Astrocyte (in vitro differentiated cells and primary cell): ENCODE data around the gene KPNA3. TPM values are rescaled to one million over a fixed set of nuclear protein-coding genes. Genes with fewer than 3 reads are reported as not detected.

Source experiments
- DNase-seq: peaks from one replicate; pipeline ENCODE4 v3.0.0-alpha.2; 2010; ENCODE audit warnings: low read depth
- FAIRE-seq: peaks from 2 replicates; lab custom pipeline; 2011; peaks lifted over from hg19 to GRCh38; lab: Jason Lieb, UNC
- H2AFZ ChIP-seq: 2 replicates; pipeline ENCODE4 v1.6.0; 2012; ENCODE audit warnings: low read depth, low read length, inconsistent platforms
- H3K27ac ChIP-seq: 2 replicates; pipeline ENCODE4 v1.5.1; 2011; ENCODE audit warnings: low read depth, low read length, inconsistent platforms
- H3K27me3 ChIP-seq: 2 replicates; pipeline ENCODE4 v1.6.0; 2011; ENCODE audit warnings: low read length, inconsistent platforms; ENCODE audit not compliant: insufficient read depth
- H3K36me3 ChIP-seq: 2 replicates; pipeline ENCODE4 v1.5.1; 2011; ENCODE audit warnings: low read length, inconsistent platforms; ENCODE audit not compliant: insufficient read depth
- H3K4me1 ChIP-seq: 2 replicates; pipeline ENCODE4 v1.5.1; 2011; ENCODE audit warnings: low read length, inconsistent platforms; ENCODE audit not compliant: insufficient read depth
- H3K4me2 ChIP-seq: 2 replicates; pipeline ENCODE4 v1.6.0; 2012; ENCODE audit warnings: low read length, inconsistent platforms
- H3K4me3 ChIP-seq: 2 replicates; pipeline ENCODE4 v1.5.1; 2011; ENCODE audit warnings: low read depth, mild to moderate bottlenecking, low read length, inconsistent platforms; ENCODE audit not compliant: insufficient read depth
- H3K79me2 ChIP-seq: 2 replicates; pipeline ENCODE4 v1.6.0; 2012; ENCODE audit warnings: mild to moderate bottlenecking, low read length, inconsistent platforms; ENCODE audit not compliant: insufficient read depth
- H3K9ac ChIP-seq: 2 replicates; pipeline ENCODE4 v1.6.0; 2012; ENCODE audit warnings: mild to moderate bottlenecking, low read length, inconsistent platforms
- H3K9me3 ChIP-seq: 2 replicates; pipeline ENCODE4 v1.5.1; 2012; ENCODE audit warnings: low read depth, mild to moderate bottlenecking, low read length, inconsistent platforms; ENCODE audit not compliant: insufficient read depth
- H4K20me1 ChIP-seq: 2 replicates; pipeline ENCODE4 v1.6.0; 2012; ENCODE audit warnings: low read length, inconsistent platforms; ENCODE audit not compliant: insufficient read depth
- H3K27ac Mint-ChIP-seq: one replicate; pipeline ENCODE4 v1.8.0; 2021; ENCODE audit warnings: mild to moderate bottlenecking, mixed read lengths; ENCODE audit not compliant: unreplicated experiment
- H3K27me3 Mint-ChIP-seq: one replicate; pipeline ENCODE4 v1.8.0; 2021; ENCODE audit warnings: low read depth, mixed read lengths; ENCODE audit not compliant: unreplicated experiment
- H3K36me3 Mint-ChIP-seq: one replicate; pipeline ENCODE4 v1.8.0; 2021; ENCODE audit warnings: low read depth, mixed read lengths; ENCODE audit not compliant: unreplicated experiment
- H3K4me1 Mint-ChIP-seq: one replicate; pipeline ENCODE4 v1.8.0; 2021; ENCODE audit warnings: low read depth, mixed read lengths; ENCODE audit not compliant: unreplicated experiment
- H3K4me3 Mint-ChIP-seq: one replicate; pipeline ENCODE4 v1.8.0; 2021; ENCODE audit warnings: mild to moderate bottlenecking, moderate library complexity, mixed read lengths; ENCODE audit not compliant: unreplicated experiment
- H3K9me3 Mint-ChIP-seq: one replicate; pipeline ENCODE4 v1.8.0; 2021; ENCODE audit warnings: mild to moderate bottlenecking, mixed read lengths; ENCODE audit not compliant: unreplicated experiment
- EZH2 ChIP-seq: IDR thresholded peaks from 2 replicates; pipeline ENCODE4 v1.6.1; 2012; ENCODE audit warnings: mild to moderate bottlenecking, low read length, inconsistent platforms; ENCODE audit not compliant: insufficient read depth
- total RNA-seq: library from RNA; stranded (reverse); gene quantifications from 2 replicates; pipeline ENCODE4 v1.2.1, GENCODE V29; 2021
- TF ChIP-seq, protein P1 (sequence below): IDR thresholded peaks from 2 replicates; pipeline ENCODE4 v1.5.1; 2011; ENCODE audit warnings: low read depth, mild to moderate bottlenecking, inconsistent platforms, low read length, moderate library complexity; ENCODE audit not compliant: insufficient read depth

The KPNA3 gene
- total RNA-seq, 1 donor from 2014 or later, result 62.0 TPM

DNA sequence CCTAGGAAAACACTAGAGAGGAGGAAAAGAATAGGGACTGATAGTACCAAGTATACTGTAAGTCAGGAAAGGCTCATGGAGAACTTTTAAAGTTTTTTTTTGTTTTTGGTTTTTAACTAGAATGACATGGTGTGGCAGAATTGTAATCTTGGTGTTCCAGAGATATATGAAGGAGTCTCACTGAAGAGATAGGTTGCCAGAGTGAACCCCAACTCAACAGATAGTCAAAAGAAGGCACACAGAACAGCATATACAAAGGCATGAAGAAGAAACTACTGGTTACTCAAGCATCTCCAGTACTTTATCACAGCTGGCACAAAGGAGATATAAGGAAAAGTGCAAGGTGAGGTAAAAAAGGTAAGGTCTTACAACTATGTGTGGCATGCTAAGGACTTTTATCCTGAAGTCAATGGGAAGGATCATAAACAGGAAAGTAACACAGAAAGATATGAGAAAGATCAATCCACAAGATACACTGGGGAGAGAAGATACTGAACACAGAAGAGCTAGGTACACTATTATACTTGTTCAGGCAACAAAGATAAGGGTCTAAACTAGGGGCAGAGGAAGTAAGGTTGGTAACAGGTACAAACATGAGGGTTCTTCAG, 6.0 kb downstream of the KPNA3 start:
- Histone ChIP-seq H3K4me1 (peaks cover 13% of the 10 kb centered on the region), H3K79me2 (peaks cover 98% of the 10 kb centered on the region), H3K4me3 (no peak overlapping the region), H3K9me3 (no peaks in the 10 kb centered on the region), H3K36me3 (no peaks in the 10 kb centered on the region), H2AFZ (no peak overlapping the region), H3K9ac (no peak overlapping the region), H4K20me1 (peaks cover 95% of the 10 kb centered on the region), H3K27me3 (no peaks in the 10 kb centered on the region), H3K27ac (no peak overlapping the region), H3K4me2 (no peak overlapping the region)
- no peak overlapping the region for H3K27ac Mint-ChIP-seq
- H3K9me3 Mint-ChIP-seq, result no peaks in the 10 kb centered on the region
- H3K36me3 Mint-ChIP-seq, result peaks cover 5% of the 10 kb centered on the region
- DNase-seq (no peak), FAIRE-seq (no peak)
- no peaks in the 10 kb centered on the region for H3K27me3 Mint-ChIP-seq
- TF ChIP-seq, protein P1, sequence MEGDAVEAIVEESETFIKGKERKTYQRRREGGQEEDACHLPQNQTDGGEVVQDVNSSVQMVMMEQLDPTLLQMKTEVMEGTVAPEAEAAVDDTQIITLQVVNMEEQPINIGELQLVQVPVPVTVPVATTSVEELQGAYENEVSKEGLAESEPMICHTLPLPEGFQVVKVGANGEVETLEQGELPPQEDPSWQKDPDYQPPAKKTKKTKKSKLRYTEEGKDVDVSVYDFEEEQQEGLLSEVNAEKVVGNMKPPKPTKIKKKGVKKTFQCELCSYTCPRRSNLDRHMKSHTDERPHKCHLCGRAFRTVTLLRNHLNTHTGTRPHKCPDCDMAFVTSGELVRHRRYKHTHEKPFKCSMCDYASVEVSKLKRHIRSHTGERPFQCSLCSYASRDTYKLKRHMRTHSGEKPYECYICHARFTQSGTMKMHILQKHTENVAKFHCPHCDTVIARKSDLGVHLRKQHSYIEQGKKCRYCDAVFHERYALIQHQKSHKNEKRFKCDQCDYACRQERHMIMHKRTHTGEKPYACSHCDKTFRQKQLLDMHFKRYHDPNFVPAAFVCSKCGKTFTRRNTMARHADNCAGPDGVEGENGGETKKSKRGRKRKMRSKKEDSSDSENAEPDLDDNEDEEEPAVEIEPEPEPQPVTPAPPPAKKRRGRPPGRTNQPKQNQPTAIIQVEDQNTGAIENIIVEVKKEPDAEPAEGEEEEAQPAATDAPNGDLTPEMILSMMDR, result no peak
- TF ChIP-seq EZH2, result no peak
- H3K4me1 Mint-ChIP-seq, result peaks cover 25% of the 10 kb centered on the region
- H3K4me3 Mint-ChIP-seq, result no peak overlapping the region

DNA sequence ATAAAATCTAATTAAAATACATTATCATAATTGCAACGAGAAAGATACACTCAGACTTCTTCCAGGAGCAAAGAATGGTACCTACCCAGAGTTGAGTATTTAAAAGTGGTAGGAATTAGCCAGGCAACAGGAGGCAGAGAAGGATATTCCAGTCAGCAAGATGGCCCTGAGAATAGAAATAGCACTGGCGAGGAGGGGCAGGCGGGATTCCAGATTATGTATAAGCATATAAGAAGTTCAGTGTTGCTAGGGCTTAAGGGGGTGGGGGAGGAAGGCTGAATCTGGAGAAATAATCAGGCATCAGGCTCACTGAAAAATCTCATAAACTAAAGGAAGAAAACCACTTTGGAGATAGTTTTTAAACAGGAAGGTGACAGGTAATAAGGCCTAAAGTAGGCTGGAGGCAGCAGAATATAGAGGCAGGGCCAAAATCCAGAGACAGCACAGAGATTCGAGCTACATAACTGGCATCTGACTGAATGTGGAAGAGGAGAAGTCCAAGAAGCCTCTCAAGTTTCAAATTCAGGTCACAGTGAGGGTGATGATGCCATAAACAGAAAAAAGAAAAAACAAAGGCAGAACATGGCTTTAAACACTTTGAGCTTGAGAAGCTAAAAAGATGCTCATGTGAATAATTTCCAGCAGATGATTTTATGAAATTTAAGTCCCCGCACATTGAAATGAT, 7.5 kb downstream of the KPNA3 start:
- H3K4me3 Mint-ChIP-seq, result no peak overlapping the region
- Histone ChIP-seq H3K4me2 (no peak overlapping the region), H3K4me3 (no peak overlapping the region), H3K9me3 (no peaks in the 10 kb centered on the region), H3K27ac (no peak overlapping the region), H3K4me1 (no peaks in the 10 kb centered on the region), H3K9ac (no peak overlapping the region), H3K27me3 (no peaks in the 10 kb centered on the region), H3K79me2 (peaks cover 98% of the 10 kb centered on the region), H2AFZ (no peak overlapping the region), H4K20me1 (peaks cover 93% of the 10 kb centered on the region), H3K36me3 (no peaks in the 10 kb centered on the region)
- no peaks in the 10 kb centered on the region for H3K9me3 Mint-ChIP-seq
- H3K4me1 Mint-ChIP-seq, result peaks cover 21% of the 10 kb centered on the region
- peaks cover 5% of the 10 kb centered on the region for H3K36me3 Mint-ChIP-seq
- TF ChIP-seq, protein P1, result no peak
- no peak for TF ChIP-seq EZH2
- no peak for DNase-seq
- H3K27me3 Mint-ChIP-seq, result no peaks in the 10 kb centered on the region
- no peak for FAIRE-seq
- no peak overlapping the region for H3K27ac Mint-ChIP-seq

- no peak overlapping the region for H2AFZ ChIP-seq
- H3K9me3 ChIP-seq, result no peaks in the 10 kb centered on the region
- no peak for DNase-seq
- H3K4me3 Mint-ChIP-seq, result no peak overlapping the region
- H3K4me1 ChIP-seq, result no peaks in the 10 kb centered on the region
- no peak overlapping the region for H3K9ac ChIP-seq
- H3K4me2 ChIP-seq, result no peak overlapping the region
- peaks cover 98% of the 10 kb centered on the region for H3K79me2 ChIP-seq
- no peak for FAIRE-seq
- no peaks in the 10 kb centered on the region for H3K36me3 ChIP-seq
- H3K27me3 ChIP-seq, result no peaks in the 10 kb centered on the region
- TF ChIP-seq, protein P1, result no peak
- TF ChIP-seq EZH2, result no peak
- no peaks in the 10 kb centered on the region for H3K9me3 Mint-ChIP-seq
- no peak overlapping the region for H3K27ac ChIP-seq
- H3K4me1 Mint-ChIP-seq, result peaks cover 11% of the 10 kb centered on the region
- peaks cover 4% of the 10 kb centered on the region for H3K36me3 Mint-ChIP-seq
- no peak overlapping the region for H3K4me3 ChIP-seq
- H3K27ac Mint-ChIP-seq, result no peak overlapping the region
- H4K20me1 ChIP-seq, result peaks cover 92% of the 10 kb centered on the region
- H3K27me3 Mint-ChIP-seq, result no peaks in the 10 kb centered on the region
These were observed 8.6 kb downstream of the KPNA3 start for GRCh38 chr13:49783865-49784264.
